HG02588 (cell line): ENCODE data around the gene AMACR.

Experiments
- ATAC-seq: cut with Tn5 transposase; IDR thresholded peaks from one replicate; pipeline ENCODE4 v1.9.1; 2021; ENCODE audit warnings: mild to moderate bottlenecking, moderate library complexity; ENCODE audit not compliant: unreplicated experiment

The AMACR gene

DNA sequence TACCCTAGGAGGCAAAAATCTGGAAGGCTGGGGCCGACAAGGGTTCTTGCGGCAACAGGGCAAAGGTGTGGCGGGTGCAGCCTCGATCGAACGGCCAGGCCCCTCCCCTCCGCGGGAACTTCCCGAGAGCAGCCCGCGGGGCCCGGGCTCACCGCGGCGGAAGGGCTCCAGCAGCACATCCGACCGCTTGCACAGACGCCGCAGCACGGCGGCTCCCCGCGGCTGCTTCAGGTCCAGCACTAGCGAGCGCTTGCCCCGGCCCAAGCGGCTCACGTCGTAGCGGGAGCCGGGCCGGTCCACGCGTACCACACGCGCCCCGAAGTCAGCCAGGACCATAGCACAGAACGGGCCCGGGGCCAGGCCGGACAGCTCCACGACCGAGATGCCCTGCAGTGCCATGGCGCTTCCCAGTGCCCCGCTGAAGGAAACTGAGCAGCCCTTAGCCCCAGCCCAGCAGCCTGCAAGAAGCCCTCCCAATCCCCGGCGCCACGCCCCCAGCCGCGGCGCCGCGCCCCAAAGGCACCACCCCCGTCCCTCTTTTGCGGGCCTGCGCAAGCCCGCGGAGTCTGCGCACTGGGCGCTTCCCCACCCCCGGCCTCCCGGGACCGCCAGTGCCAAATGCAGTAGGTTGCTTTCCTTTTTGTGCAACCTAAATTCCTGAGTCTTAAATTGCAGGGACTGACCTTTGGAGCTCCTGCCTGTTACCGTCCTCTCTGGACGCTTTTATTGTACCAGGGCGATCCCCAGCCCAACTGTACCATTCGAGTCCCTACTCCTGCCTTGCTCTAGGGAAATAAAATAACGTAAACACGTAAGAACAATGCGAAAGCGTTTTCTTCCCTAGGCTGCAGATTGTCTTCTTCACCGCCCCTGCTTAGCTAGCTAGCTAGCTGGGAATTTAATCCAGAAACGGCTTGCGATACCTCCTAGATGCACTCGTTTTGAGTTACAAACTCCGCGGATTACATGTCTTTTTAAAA lies at the start of gene AMACR:
Gene AMACR, minus strand, starts transcription at position 430 of the 980 bp plus-strand sequence. Its CDS starts 31 bp downstream, at position 399.
- peak; percentile 95 for ATAC-seq

- no peak for ATAC-seq
Observed at GRCh38 chr5:34057569-34057968, 49.7 kb upstream of the AMACR start.

DNA sequence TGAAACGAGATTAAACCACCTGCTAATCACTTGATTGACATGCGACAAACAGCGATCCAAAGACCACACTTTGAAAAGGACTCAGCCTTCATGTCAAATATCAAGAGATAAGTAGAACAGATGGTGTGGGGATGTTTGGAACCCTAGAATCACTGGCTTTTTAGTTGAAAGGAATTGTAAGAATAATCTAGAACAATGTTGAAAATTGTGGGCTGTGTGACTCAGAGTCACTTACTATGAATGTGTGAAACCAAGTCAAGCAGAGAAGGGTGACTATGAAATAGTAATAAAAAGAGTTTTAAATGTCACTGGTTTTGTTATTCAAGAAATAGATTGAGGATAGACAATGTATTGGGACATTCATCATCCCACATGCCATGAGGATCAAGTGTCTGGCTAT lies 49.3 kb upstream of the AMACR start:
- no peak for ATAC-seq

DNA sequence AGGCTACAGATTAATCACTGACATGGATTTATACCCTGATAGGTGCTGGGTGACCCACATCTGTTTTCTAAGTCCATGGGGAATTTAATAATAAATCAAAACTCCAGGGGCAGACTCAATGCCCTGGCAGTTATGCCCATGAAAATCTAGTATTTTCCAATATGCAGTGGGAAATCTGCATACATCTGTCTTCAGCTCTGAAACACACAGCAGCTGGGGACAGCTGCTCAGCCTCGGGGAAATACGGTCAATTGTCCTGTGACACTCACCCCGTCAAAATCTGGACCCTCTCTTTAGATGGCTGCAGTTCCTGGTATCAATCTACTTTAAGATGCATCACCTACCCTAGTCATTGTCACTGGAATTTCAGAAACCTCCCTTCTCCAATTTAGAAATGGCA lies 47.8 kb upstream of the AMACR start:
- no peak for ATAC-seq

DNA sequence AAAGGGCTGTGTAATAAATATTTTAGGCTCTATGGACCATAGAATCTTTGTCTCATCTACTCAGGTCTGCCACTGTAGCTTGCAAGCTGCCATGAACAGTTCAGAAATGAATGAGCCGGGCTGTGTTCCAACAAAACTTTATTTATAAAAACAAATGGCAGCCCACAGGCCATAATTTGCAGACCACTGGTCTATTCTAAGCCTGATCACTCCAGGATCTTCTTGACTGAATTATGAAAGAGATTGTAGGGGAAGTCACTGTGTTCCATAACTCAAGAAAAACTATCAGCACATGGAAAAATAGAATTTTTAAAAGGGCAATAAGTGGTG lies 46.5 kb upstream of the AMACR start:
- no peak for ATAC-seq

- no peak for ATAC-seq
Observed at GRCh38 chr5:34053571-34054399, 45.9 kb upstream of the AMACR start.

DNA sequence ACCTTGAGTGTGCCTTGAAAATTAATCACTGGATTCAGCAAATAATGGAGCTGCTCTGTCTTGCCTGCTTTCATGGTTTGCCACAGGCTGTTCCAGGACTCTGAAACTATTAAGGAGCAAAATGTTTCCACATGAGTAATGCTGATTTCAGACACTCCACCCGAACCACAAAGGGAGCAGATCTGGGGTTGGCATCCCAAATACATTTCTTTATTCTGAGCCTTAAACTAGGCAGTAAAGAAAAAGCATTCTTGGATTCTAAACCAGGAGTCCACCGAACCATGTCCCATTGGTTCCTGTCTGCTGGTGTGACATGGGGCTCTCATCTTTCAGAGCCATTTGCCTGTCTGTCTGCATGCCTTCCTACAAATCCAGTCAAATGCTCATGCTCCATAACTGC lies 45.3 kb upstream of the AMACR start:
- ATAC-seq: no peak

DNA sequence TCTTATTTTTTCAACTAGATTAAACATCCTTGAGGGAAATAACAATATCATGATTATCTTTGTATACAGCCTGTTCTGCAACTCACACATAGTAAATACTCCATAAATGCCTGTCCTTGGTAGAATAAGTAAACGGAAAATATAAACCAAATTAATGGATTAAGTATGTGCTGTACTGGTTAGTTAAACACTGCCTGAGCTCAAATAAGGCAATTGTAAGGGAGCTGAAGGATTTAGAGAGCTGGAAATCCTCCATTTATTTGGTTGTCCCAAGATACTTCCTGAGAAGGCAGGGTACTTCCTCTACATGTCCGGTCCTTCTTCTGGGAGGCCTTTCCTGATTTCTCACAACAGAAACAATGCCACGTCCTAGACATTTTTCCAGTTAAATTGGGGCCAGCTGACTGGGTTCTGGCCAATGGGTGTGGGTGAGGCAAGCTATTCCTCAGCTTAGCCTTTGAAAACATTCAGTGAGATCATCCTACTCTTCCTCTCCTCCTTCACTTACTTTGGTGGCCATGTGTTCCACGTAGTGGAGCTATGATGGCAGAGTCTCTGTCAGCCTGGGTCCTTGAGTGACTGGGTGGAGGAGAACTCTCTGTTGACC lies 43.6 kb upstream of the AMACR start:
- ATAC-seq: no peak

- ATAC-seq: no peak
Observed at GRCh38 chr5:34047774-34048572, 40.1 kb upstream of the AMACR start.

- no peak for ATAC-seq
Observed at GRCh38 chr5:34047143-34047542, 39.3 kb upstream of the AMACR start.

DNA sequence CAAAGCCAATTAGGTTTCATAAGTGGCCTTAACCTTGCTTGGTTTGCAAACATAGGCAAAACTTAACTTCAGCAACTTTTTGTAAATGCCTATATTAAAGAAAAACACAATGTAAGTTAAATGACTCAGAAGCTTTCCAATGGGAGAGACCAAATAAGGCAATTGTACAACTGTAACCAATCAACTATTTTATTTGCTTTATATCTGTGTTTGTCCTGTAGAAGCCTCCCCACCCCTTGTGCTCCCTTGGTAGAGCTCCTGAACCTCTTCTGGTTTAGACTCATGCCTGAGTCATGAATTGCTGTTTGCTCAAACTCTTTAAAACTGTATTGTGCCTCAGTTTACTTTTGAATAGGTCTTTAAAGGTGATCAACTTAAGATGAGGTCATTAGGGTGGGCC lies 38.1 kb upstream of the AMACR start:
- ATAC-seq: no peak

- ATAC-seq: no peak
Observed at GRCh38 chr5:34045023-34045422, 37.2 kb upstream of the AMACR start.

DNA sequence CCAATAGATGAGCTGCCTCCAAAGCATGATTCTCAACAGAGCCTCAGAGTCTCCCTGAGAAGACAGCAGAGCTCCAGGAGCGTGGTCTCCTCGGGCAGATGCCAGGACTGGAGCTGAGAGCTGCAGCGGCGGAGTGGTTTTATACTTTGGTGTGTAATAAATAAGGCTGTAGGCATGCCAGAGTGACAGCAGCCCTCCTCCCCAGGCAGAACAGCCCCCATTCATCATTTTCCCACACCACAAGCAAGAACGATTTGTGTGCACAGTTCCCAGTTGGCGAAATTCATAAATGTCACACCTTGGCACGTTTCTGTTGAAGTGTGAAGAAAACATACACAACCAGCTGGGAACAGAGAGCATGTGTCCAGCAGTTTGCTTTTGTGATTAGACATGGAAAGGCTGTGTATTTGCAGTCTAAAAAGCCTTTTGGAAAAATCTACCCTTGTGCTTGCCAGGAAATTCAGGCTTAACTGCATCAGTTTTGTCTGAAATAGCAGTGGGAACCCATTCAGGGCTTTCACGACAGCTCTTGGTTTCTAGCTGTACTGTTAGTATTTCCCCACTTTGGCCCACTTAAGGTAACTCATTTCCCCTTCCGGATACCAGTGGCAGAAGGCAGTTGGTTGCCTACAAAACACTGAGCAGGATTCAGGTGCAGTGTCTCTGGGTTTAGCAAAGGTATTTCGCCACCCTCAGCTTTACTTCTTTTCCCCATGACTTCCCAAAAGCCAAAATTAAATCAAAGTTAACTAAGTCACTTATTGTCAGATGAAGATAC lies 35.4 kb upstream of the AMACR start, which contains the start of gene C1QTNF3:
Gene C1QTNF3, minus strand, starts transcription at position 115 of the 778 bp plus-strand sequence. Its CDS starts 88 bp downstream, at position 27.
- ATAC-seq: no peak

DNA sequence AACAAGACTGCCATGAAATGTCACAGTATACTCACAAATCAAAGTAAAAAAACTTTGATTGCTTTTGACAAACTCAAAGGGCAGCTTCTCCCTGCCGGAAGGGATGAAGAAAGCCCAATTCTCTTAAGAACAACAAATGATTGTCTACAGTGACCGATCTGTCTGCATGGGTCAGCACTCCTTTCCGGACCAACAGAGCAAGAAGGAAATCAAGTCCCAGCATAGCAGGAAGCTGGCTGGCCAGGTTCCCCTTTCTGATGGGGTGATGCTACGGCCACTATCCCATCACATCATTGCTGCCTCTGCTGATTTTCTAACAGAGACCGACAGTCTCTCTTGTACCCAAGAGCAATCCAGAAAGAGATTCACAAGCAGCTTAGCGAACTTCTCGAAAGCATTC lies 34.5 kb upstream of the AMACR start:
- ATAC-seq: no peak

DNA sequence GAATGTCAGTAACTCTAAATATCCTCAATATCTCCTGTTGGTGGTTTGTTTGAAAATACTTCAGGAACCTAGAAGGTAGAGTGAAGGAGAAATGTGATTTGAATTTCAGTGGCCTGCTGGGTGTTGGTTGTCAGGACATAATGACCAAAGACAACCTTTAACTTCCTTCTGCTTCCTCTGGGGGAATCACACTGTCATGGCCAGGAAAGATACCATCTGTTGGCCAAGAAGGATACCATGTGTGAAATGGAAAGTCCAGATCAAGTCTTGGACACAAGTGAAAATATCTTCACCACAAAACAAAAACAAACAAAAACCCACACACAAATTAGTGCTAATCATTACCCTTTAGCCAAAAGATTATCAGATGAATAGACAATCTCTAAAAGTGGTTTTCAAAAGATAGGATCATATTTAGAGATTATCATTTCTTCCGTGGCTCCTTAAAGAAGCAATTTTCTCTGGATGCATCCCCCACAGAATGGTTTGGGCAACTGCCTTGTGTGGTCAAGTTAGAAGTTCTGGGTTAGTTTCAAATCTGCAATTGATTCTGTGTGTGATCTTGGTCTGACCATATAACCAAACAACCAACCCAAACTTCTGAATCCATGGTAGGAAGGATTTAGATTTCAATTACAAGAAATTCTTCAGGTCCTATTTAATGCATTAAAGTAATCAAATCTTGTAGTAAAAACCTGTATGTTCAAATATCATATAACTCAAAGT lies 33.6 kb upstream of the AMACR start:
- ATAC-seq: no peak

- ATAC-seq: no peak
Observed at GRCh38 chr5:34040472-34040871, 32.6 kb upstream of the AMACR start.

- ATAC-seq: no peak
Observed at GRCh38 chr5:34039398-34040157, 31.7 kb upstream of the AMACR start.

DNA sequence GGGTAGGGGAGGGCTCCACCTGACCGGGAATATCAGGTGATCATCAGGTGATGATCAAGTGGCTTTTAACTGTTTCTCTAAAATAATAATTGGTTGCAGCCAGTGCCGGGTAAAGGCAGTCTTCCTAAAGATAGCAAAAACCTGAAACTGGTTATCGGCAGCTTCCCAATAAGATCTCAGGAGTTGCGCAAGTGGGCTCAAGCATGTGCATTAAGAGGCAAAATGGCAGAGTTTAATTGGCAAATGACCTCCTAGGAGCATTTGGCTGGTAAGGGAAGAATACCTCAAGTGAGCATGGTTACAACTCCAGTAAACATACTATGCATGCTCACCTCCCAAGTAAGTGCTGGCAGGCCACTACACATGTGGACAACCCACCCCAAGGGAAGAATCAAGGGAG lies 31.0 kb upstream of the AMACR start:
- no peak for ATAC-seq
